B cell (primary cell): Measurements from ENCODE around the gene CBFB. TPM values are rescaled to one million over a fixed set of nuclear protein-coding genes. Genes with fewer than 3 reads are reported as not detected.

Experiments used
- ATAC-seq: fragments of 200-7000 bp; cut with Tn5 transposase; one replicate; pipeline ENCODE4 v1.10.0; 2021; ENCODE audit warnings: low read depth, mild to moderate bottlenecking, moderate number of reproducible peaks, moderate library complexity
- CTCF ChIA-PET: fragments of 350-600 bp; sonication (Branson Sonifier 250); formaldehyde crosslinking; loops from one replicate; lab custom pipeline; 2021; ENCODE audit warnings: antibody characterized with exemption, inconsistent platforms; lab: Charles Lee
- POLR2A ChIA-PET: fragments of 350-600 bp; sonication (Branson Sonifier 250); formaldehyde crosslinking; loops from one replicate; lab custom pipeline; 2021; ENCODE audit warnings: antibody characterized with exemption; lab: Charles Lee
- DNase-seq: peaks from one replicate; pipeline ENCODE4 v3.0.0; 2013
- H2AFZ ChIP-seq: 2 replicates; pipeline ENCODE4 v1.6.1; 2012; ENCODE audit warnings: mild to moderate bottlenecking, low read depth, low read length; ENCODE audit not compliant: insufficient read depth, poor library complexity, severe bottlenecking
- H3K27ac ChIP-seq, 2 donors: 1 replicate in 1 of 2; 2 replicates in 1 of 2; pipeline ENCODE4 v1.5.1; 2012 to 2013; ENCODE audit warnings: low read length in 2 of 2, mild to moderate bottlenecking in 2 of 2, moderate library complexity in 1 of 2
- H3K27me3 ChIP-seq, 4 experiments: fragments of 200-600 bp in 1 of 4; sonication (generic) in 1 of 4; replicated peaks in 1 of 4; 1 replicate in 2 of 4; 2 replicates in 2 of 4; pipeline versions ENCODE4 v1.6.1 to v1.7.0; 2013 to 2016; ENCODE audit warnings: low read length in 3 of 4, mild to moderate bottlenecking in 2 of 4, mixed read lengths in 1 of 4, moderate library complexity in 1 of 4; ENCODE audit not compliant: insufficient read depth in 4 of 4, control insufficient read depth in 3 of 4; ENCODE audit errors: control extremely low read depth in 1 of 4
- H3K36me3 ChIP-seq, 2 experiments: replicated peaks in 1 of 2; 1 replicate in 1 of 2; 2 replicates in 1 of 2; pipeline versions ENCODE4 v1.6.1 to v1.7.1; 2013; ENCODE audit warnings: low read length in 1 of 2; ENCODE audit not compliant: insufficient read depth in 2 of 2, control insufficient read depth in 1 of 2; ENCODE audit errors: control extremely low read depth in 1 of 2, extremely low read depth in 1 of 2
- H3K4me1 ChIP-seq, 2 donors: fragments of 200-600 bp in 1 of 2; sonication (generic) in 1 of 2; 1 replicate in 1 of 2; 2 replicates in 1 of 2; pipeline versions ENCODE4 v1.5.1 to v1.6.1; 2013 to 2017; ENCODE audit warnings: low read length in 2 of 2; ENCODE audit not compliant: control insufficient read depth in 2 of 2, insufficient read depth in 2 of 2
- H3K4me2 ChIP-seq: replicated peaks from 2 replicates; pipeline ENCODE3; 2012; ENCODE audit warnings: mild to moderate bottlenecking, low read depth, low read length; ENCODE audit not compliant: poor library complexity, severe bottlenecking
- H3K4me3 ChIP-seq, 5 experiments: fragments of 200-600 bp in 1 of 5; sonication (generic) in 1 of 5; 1 replicate in 3 of 5; 2 replicates in 2 of 5; pipeline versions ENCODE4 v1.5.1 to v1.7.0; 2011 to 2016; ENCODE audit warnings: low read length in 4 of 5, mild to moderate bottlenecking in 4 of 5, low read depth in 2 of 5, control low read depth in 1 of 5, moderate library complexity in 1 of 5; ENCODE audit not compliant: insufficient read depth in 1 of 5; ENCODE audit errors: control extremely low read depth in 1 of 5, extremely low read depth in 1 of 5
- H3K79me2 ChIP-seq: fragments of 200-600 bp; sonication (generic); one replicate; pipeline ENCODE4 v1.6.0; 2016; ENCODE audit warnings: low read length; ENCODE audit not compliant: control insufficient read depth, insufficient read depth
- H3K9ac ChIP-seq: fragments of 200-600 bp; sonication (generic); 2 replicates; pipeline ENCODE4 v1.6.1; 2017; ENCODE audit warnings: mild to moderate bottlenecking, low read length, moderate library complexity
- H3K9me3 ChIP-seq, 3 donors: one replicate each; pipeline versions ENCODE4 v1.6.1 to v1.7.1; 2013; ENCODE audit warnings: low read length in 2 of 3; ENCODE audit not compliant: control insufficient read depth in 2 of 3, insufficient read depth in 1 of 3; ENCODE audit errors: control extremely low read depth in 1 of 3
- H4K20me1 ChIP-seq: 2 replicates; pipeline ENCODE4 v1.6.0; 2012; ENCODE audit warnings: mild to moderate bottlenecking, low read length; ENCODE audit not compliant: insufficient read depth, control insufficient read depth, poor library complexity, severe bottlenecking
- H3K27ac Mint-ChIP-seq: one replicate; pipeline ENCODE4 v1.8.0; 2021; ENCODE audit warnings: mixed read lengths
- H3K27me3 Mint-ChIP-seq: one replicate; pipeline ENCODE4 v1.8.0; 2021; ENCODE audit warnings: mixed read lengths
- H3K4me1 Mint-ChIP-seq: one replicate; pipeline ENCODE4 v1.8.0; 2021; ENCODE audit warnings: mixed read lengths
- H3K4me3 Mint-ChIP-seq: one replicate; pipeline ENCODE4 v1.8.0; 2021; ENCODE audit warnings: mixed read lengths
- H3K9me3 Mint-ChIP-seq: one replicate; pipeline ENCODE4 v1.8.0; 2022; ENCODE audit warnings: mixed read lengths; ENCODE audit not compliant: insufficient read depth
- EZH2 ChIP-seq: IDR thresholded peaks from 2 replicates; pipeline ENCODE4 v1.6.1; 2012; ENCODE audit warnings: borderline replicate concordance, low read depth, mild to moderate bottlenecking, moderate library complexity, low read length; ENCODE audit not compliant: insufficient read depth, poor library complexity, severe bottlenecking
- WGBS: methylation state at CpG from one replicate; pipeline ENCODE4 v1.1.5; 2013; ENCODE audit warnings: missing lambda C conversion rate; ENCODE audit not compliant: insufficient coverage; 5-methylcytosine and 5-hydroxymethylcytosine counted together
- intact Hi-C: fragments of 100-400 bp; cut with micrococcal nuclease; formaldehyde crosslinking; loops from one replicate; pipeline ENCODE4 v1.10.0; 2022
- polyA plus RNA-seq: library from polyadenylated mRNA; depleted of rRNA; stranded (reverse); fragments of >200 nt; gene quantifications from 2 replicates; pipeline ENCODE4 v1.2.3, GENCODE V29; 2012
- total RNA-seq, 2 donors: library from RNA; stranded (reverse); fragments of 120-200 nt in 1 of 2; gene quantifications; 1 replicate in 1 of 2; 2 replicates in 1 of 2; pipeline versions ENCODE4 v1.2.3 to v1.2.4, GENCODE V29; 2013 to 2022
- TF ChIP-seq, protein P1 (sequence below): fragments of 200-600 bp; IDR thresholded peaks from one replicate; pipeline ENCODE4 v1.8.0; 2022; ENCODE audit warnings: antibody characterized with exemption, mild to moderate bottlenecking

CBFB gene
- total and polyA plus RNA-seq, 2 donors (not counting 1 experiment from before 2014, with no cell fraction given), result 19.5 to 89.0 TPM

DNA sequence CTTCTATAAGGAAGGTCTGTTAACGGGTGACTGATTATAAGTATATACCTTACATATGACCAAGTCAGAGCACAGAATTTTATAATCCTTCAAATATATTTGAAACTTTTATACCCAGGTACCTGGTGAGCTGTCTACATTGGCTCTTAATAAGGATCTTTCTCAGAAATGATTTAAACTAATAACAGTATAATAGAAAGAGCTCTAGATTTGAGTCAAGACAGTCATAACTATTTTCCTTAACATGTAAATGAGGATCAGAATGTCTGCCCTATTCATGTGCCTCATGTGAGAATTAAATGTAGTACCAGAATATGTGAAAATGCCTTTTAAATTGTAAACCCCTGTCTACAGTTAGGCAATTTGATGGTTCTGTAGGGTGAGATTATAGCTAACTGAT lies 14.5 kb downstream of the CBFB start:
- Mint-ChIP-seq H3K4me3 (no peak overlapping the region), H3K4me1 (peaks cover 8% of the 10 kb centered on the region), H3K27me3 (no peaks in the 10 kb centered on the region), H3K9me3 (no peaks in the 10 kb centered on the region), H3K27ac (no peak overlapping the region)
- Histone ChIP-seq H2AFZ (no peak overlapping the region), H3K9ac (no peak overlapping the region), H3K4me3 (no peak overlapping the region), H3K36me3 (peaks cover 7 to 16% of the 10 kb centered on the region in 2 experiments), H3K4me1 (no peaks in the 10 kb centered on the region), H4K20me1 (peaks cover 38% of the 10 kb centered on the region), H3K9me3 (no peaks in the 10 kb centered on the region), H3K27ac (no peak overlapping the region), H3K79me2 (peaks cover 87% of the 10 kb centered on the region), H3K27me3 (no peaks in the 10 kb centered on the region), H3K4me2 (no peak overlapping the region)
- ATAC-seq (no peak), DNase-seq (no peak)
- intact Hi-C loops, result no loop called here
- POLR2A ChIA-PET, result no interaction called here
- no CpG with 5 or more reads among the region's 1 CpG for WGBS
- CTCF ChIA-PET, result interaction anchor here (1.1 to 1.6 kb wide), 3 partner anchors 8 to 112 kb away, joined by 3 to 4 read pairs (median 4); no protein-coding TSS in a partner anchor
- TF ChIP-seq EZH2, result no peak
- TF ChIP-seq, protein P1, sequence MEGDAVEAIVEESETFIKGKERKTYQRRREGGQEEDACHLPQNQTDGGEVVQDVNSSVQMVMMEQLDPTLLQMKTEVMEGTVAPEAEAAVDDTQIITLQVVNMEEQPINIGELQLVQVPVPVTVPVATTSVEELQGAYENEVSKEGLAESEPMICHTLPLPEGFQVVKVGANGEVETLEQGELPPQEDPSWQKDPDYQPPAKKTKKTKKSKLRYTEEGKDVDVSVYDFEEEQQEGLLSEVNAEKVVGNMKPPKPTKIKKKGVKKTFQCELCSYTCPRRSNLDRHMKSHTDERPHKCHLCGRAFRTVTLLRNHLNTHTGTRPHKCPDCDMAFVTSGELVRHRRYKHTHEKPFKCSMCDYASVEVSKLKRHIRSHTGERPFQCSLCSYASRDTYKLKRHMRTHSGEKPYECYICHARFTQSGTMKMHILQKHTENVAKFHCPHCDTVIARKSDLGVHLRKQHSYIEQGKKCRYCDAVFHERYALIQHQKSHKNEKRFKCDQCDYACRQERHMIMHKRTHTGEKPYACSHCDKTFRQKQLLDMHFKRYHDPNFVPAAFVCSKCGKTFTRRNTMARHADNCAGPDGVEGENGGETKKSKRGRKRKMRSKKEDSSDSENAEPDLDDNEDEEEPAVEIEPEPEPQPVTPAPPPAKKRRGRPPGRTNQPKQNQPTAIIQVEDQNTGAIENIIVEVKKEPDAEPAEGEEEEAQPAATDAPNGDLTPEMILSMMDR, result no peak

DNA sequence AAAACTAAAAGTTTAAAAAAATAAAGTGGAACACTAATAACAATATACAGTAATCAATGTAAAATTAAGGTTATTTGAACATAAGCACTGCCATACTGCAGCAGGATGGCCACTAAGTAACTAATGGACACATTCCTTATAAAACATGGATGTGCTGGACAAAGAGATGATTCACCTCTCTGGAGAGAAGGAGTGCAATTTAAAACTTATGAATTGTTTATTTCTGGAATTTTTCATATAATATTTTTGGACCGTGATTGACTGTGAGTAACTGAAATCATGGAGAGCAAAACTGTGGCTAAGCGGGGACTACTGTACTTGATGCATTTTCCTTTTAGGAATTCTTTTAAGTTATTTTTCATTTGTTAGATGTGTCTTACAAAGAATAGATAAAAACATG lies 21.8 kb downstream of the CBFB start:
- Histone ChIP-seq H3K27ac (no peak overlapping the region), H2AFZ (no peak overlapping the region), H3K79me2 (peaks cover 88% of the 10 kb centered on the region), H3K27me3 (no peaks in the 10 kb centered on the region), H3K4me2 (no peak overlapping the region), H3K9ac (no peak overlapping the region), H3K4me3 (no peak overlapping the region), H3K9me3 (no peaks in the 10 kb centered on the region), H4K20me1 (peaks cover 8% of the 10 kb centered on the region), H3K36me3 (peaks cover 2 to 6% of the 10 kb centered on the region in 2 experiments), H3K4me1 (peaks cover 6 to 9% of the 10 kb centered on the region in 2 donors)
- intact Hi-C loops, result no loop called here
- TF ChIP-seq EZH2, result no peak
- TF ChIP-seq, protein P1, result no peak
- Mint-ChIP-seq H3K9me3 (no peaks in the 10 kb centered on the region), H3K27me3 (no peaks in the 10 kb centered on the region), H3K4me1 (peaks cover 19% of the 10 kb centered on the region), H3K27ac (no peak overlapping the region), H3K4me3 (no peak overlapping the region)
- ATAC-seq (no peak), DNase-seq (no peak)
- ChIA-PET POLR2A (no interaction called here), CTCF (no interaction called here)
- WGBS, result no CpG with 5 or more reads among the region's 2 CpGs
